ENCODE results near the gene SYT1.

GRCh38 chr12:78887444-78887843 lies 22.9 kb downstream of the SYT1 start:
- TF ChIP-seq CTCF (IDR thresholded peaks at IDR 0.05), result no peak
- TF ChIP-seq POLR2AphosphoS5 (IDR thresholded peaks at IDR 0.05), result no peak

Data from upper lobe of left lung (tissue), 4 donors.